Germinal center (tissue), 1 donor: ENCODE measurements around the gene FGGY.
"Not testable (repeated sequence)": the region's sequence is repeated elsewhere in the genome, so short reads cannot be mapped to it uniquely, and the experiment has no call there.

ENCODE experiments used
- DNase-seq: peaks from one replicate; pipeline ENCODE4 v3.0.0; 2012; ENCODE audit warnings: mixed read lengths, low spot score

The FGGY gene

GRCh38 chr1:59545830-59546229 is 248.9 kb downstream of the FGGY start:
- DNase-seq = no peak

GRCh38 chr1:59549066-59549837 is 252.4 kb downstream of the FGGY start:
- DNase-seq = no peak

GRCh38 chr1:59549903-59550302 is 253.0 kb downstream of the FGGY start:
- no peak for DNase-seq

GRCh38 chr1:59552007-59552406 is 255.1 kb downstream of the FGGY start:
- DNase-seq = no peak

- no peak for DNase-seq
Measured at GRCh38 chr1:59553371-59553770, 256.5 kb downstream of the FGGY start.

- DNase-seq = no peak
Measured at GRCh38 chr1:59554011-59554663, 257.2 kb downstream of the FGGY start.

- DNase-seq = no peak
Measured at GRCh38 chr1:59554752-59555151, 257.9 kb downstream of the FGGY start.

- DNase-seq = no peak
Measured at GRCh38 chr1:59556398-59556797, 259.5 kb downstream of the FGGY start.

GRCh38 chr1:59556802-59557548 is 260.1 kb downstream of the FGGY start:
- DNase-seq = no peak

GRCh38 chr1:59557549-59557885 is 260.6 kb downstream of the FGGY start:
- no peak for DNase-seq

GRCh38 chr1:59558580-59558979 is 261.7 kb downstream of the FGGY start:
- not testable (repeated sequence) for DNase-seq

- no peak for DNase-seq
Measured at GRCh38 chr1:59560807-59561450, 264.0 kb downstream of the FGGY start.

GRCh38 chr1:59561796-59562195 is 264.9 kb downstream of the FGGY start:
- DNase-seq = no peak

- no peak for DNase-seq
Measured at GRCh38 chr1:59564192-59564891, 267.4 kb downstream of the FGGY start.

GRCh38 chr1:59565611-59566410 is 268.9 kb downstream of the FGGY start:
- DNase-seq = no peak

- DNase-seq = no peak
Measured at GRCh38 chr1:59568158-59568935, 271.5 kb downstream of the FGGY start.

- no peak for DNase-seq
Measured at GRCh38 chr1:59569198-59569597, 272.3 kb downstream of the FGGY start.

GRCh38 chr1:59570524-59570923 is 273.6 kb downstream of the FGGY start:
- no peak for DNase-seq

- no peak for DNase-seq
Measured at GRCh38 chr1:59574085-59574484, 277.2 kb downstream of the FGGY start.

GRCh38 chr1:59577774-59578173 is 280.9 kb downstream of the FGGY start:
- no peak for DNase-seq
